Caki2 (cell line): ENCODE measurements around the gene DDIT3. TPM values are rescaled to one million over a fixed set of nuclear protein-coding genes. Genes with fewer than 3 reads are reported as not detected.

Experiments
- DNase-seq: peaks from one replicate; pipeline ENCODE4 v3.0.0-alpha.2; 2015; ENCODE audit warnings: low read depth
- in situ Hi-C: cut with HindIII; loops from 2 replicates; pipeline ENCODE4 v1.10.0; 2016; ENCODE audit warnings: low sequenced_read_pairs, low pct_unique_long_range_greater_than_20kb, mixed read lengths
- total RNA-seq: library from RNA; depleted of rRNA; stranded (reverse); fragments of >200 nt; shearing (Covaris generic); gene quantifications from 2 replicates; pipeline ENCODE4 v1.2.3, GENCODE V29; 2014; ENCODE audit warnings: low replicate concordance

The DDIT3 gene
- total RNA-seq, 1 experiment from 2014 or later = 19.6 TPM

- in situ Hi-C loops = no loop called here
- no peak for DNase-seq
These were observed 29.0 kb upstream of the DDIT3 start for GRCh38 chr12:57549203-57549908.

GRCh38 chr12:57548488-57548887, 28.2 kb upstream of the DDIT3 start:
- no peak for DNase-seq
- in situ Hi-C loops = no loop called here

- in situ Hi-C loops = no loop called here
- no peak for DNase-seq
These were observed 27.6 kb upstream of the DDIT3 start for GRCh38 chr12:57548013-57548315.

GRCh38 chr12:57547288-57548012, 27.1 kb upstream of the DDIT3 start:
- in situ Hi-C loops = no loop called here
- DNase-seq = no peak

GRCh38 chr12:57546438-57547287, 26.3 kb upstream of the DDIT3 start, which contains the start of gene DCTN2:
Gene DCTN2 (minus strand): TSS chr12:57547192. CDS start chr12:57547063, 129 bp downstream.
- in situ Hi-C loops = no loop called here
- peak; percentile 95 for DNase-seq

- peak; percentile 10 for DNase-seq
These were observed 25.6 kb upstream of the DDIT3 start for GRCh38 chr12:57545809-57546437.

GRCh38 chr12:57543581-57543980, 23.3 kb upstream of the DDIT3 start:
- no peak for DNase-seq
- in situ Hi-C loops = no loop called here

More at GRCh38 chr12:57545809-57546437, 25.6 kb upstream of the DDIT3 start:
- in situ Hi-C loops = no loop called here

GRCh38 chr12:57541717-57542116, 21.4 kb upstream of the DDIT3 start:
- in situ Hi-C loops = no loop called here
- DNase-seq = no peak

GRCh38 chr12:57541001-57541400, 20.7 kb upstream of the DDIT3 start:
- in situ Hi-C loops = no loop called here
- DNase-seq = no peak

- DNase-seq = no peak
- in situ Hi-C loops = no loop called here
These were observed 18.9 kb upstream of the DDIT3 start for GRCh38 chr12:57539134-57539768.

GRCh38 chr12:57536597-57536942, 16.3 kb upstream of the DDIT3 start:
- in situ Hi-C loops = no loop called here
- DNase-seq = no peak

GRCh38 chr12:57535764-57536596, 15.7 kb upstream of the DDIT3 start:
- no peak for DNase-seq
- in situ Hi-C loops = no loop called here

GRCh38 chr12:57534991-57535543, 14.8 kb upstream of the DDIT3 start:
- in situ Hi-C loops = no loop called here

GRCh38 chr12:57534250-57534649, 13.9 kb upstream of the DDIT3 start:
- in situ Hi-C loops = no loop called here
- no peak for DNase-seq

More at GRCh38 chr12:57534991-57535543, 14.8 kb upstream of the DDIT3 start:
- DNase-seq = no peak

GRCh38 chr12:57533108-57533507, 12.8 kb upstream of the DDIT3 start:
- in situ Hi-C loops = no loop called here
- DNase-seq = no peak

GRCh38 chr12:57531836-57532235, 11.5 kb upstream of the DDIT3 start:
- no peak for DNase-seq
- in situ Hi-C loops = no loop called here
